Liver (tissue), 9 donors: ENCODE data around the gene NUCKS1. TPM values are rescaled to one million over a fixed set of nuclear protein-coding genes. Genes with fewer than 3 reads are reported as not detected.

Experiments
- DNase-seq: peaks from one replicate; pipeline ENCODE4 v3.0.0-alpha.2; 2017; ENCODE audit warnings: low spot score
- H3K27ac ChIP-seq, 2 donors: one replicate each; pipeline ENCODE4 v1.7.0; 2013; ENCODE audit warnings: inconsistent platforms in 2 of 2, low read length in 2 of 2, control low read depth in 1 of 2, low read depth in 1 of 2, mild to moderate bottlenecking in 1 of 2
- H3K27me3 ChIP-seq, 4 donors: one replicate each; pipeline versions ENCODE4 v1.6.1 to v1.7.0; 2013; ENCODE audit warnings: low read length in 3 of 4, inconsistent platforms in 1 of 4, mild to moderate bottlenecking in 1 of 4, moderate library complexity in 1 of 4; ENCODE audit not compliant: control insufficient read depth in 4 of 4, insufficient read depth in 4 of 4
- H3K36me3 ChIP-seq, 4 donors: one replicate each; pipeline versions ENCODE4 v1.6.1 to v1.7.0; 2013; ENCODE audit warnings: low read length in 3 of 4, mild to moderate bottlenecking in 3 of 4, low read depth in 1 of 4, moderate library complexity in 1 of 4; ENCODE audit not compliant: control insufficient read depth in 4 of 4, insufficient read depth in 3 of 4
- H3K4me1 ChIP-seq, 4 donors: one replicate each; pipeline versions ENCODE4 v1.6.1 to v1.7.0; 2013; ENCODE audit warnings: low read length in 3 of 4, mild to moderate bottlenecking in 3 of 4, moderate library complexity in 1 of 4; ENCODE audit not compliant: control insufficient read depth in 4 of 4, insufficient read depth in 4 of 4
- H3K4me3 ChIP-seq, 3 donors: one replicate each; pipeline versions ENCODE4 v1.6.1 to v1.7.0; 2013; ENCODE audit warnings: low read length in 3 of 3, control low read depth in 1 of 3, low read depth in 1 of 3, mild to moderate bottlenecking in 1 of 3
- H3K9ac ChIP-seq, 2 donors: one replicate each; pipeline ENCODE4 v1.7.0; 2013; ENCODE audit warnings: low read length in 2 of 2, mild to moderate bottlenecking in 2 of 2, moderate library complexity in 2 of 2, control low read depth in 1 of 2, low read depth in 1 of 2
- H3K9me3 ChIP-seq, 4 donors: one replicate each; pipeline versions ENCODE4 v1.6.1 to v1.7.0; 2013; ENCODE audit warnings: low read length in 3 of 4; ENCODE audit not compliant: control insufficient read depth in 4 of 4
- EGR1 ChIP-seq, 2 donors: IDR thresholded peaks; 2 replicates each; pipeline ENCODE4 v1.6.1; 2016 to 2018; ENCODE audit warnings: antibody characterized with exemption in 2 of 2, low read depth in 2 of 2
- FOXA1 ChIP-seq: IDR thresholded peaks from 2 replicates; pipeline ENCODE4 v1.6.1; 2016; ENCODE audit warnings: antibody characterized with exemption
- FOXA2 ChIP-seq: IDR thresholded peaks from 2 replicates; pipeline ENCODE4 v1.6.1; 2016; ENCODE audit warnings: antibody characterized with exemption
- GABPA ChIP-seq, 2 donors: IDR thresholded peaks in 1 of 2; conservative IDR thresholded peaks in 1 of 2; 2 replicates each; pipeline ENCODE4 v1.6.1; 2016; ENCODE audit warnings: antibody characterized with exemption in 2 of 2, mild to moderate bottlenecking in 1 of 2, moderate library complexity in 1 of 2
- HNF4A ChIP-seq, 2 donors: conservative IDR thresholded peaks; 2 replicates each; pipeline ENCODE4 v1.6.1; 2016; ENCODE audit warnings: antibody characterized with exemption in 2 of 2, mild to moderate bottlenecking in 2 of 2
- HNF4G ChIP-seq: IDR thresholded peaks from 2 replicates; pipeline ENCODE4 v1.6.1; 2016; ENCODE audit warnings: antibody characterized with exemption
- JUND ChIP-seq, 2 donors: IDR thresholded peaks; 2 replicates each; pipeline ENCODE4 v1.6.1; 2016; ENCODE audit warnings: antibody characterized with exemption in 2 of 2
- NR2F2 ChIP-seq: IDR thresholded peaks from 2 replicates; pipeline ENCODE4 v1.6.1; 2016; ENCODE audit warnings: antibody characterized with exemption
- RAD21 ChIP-seq, 2 donors: IDR thresholded peaks; 2 replicates each; pipeline ENCODE4 v1.6.1; 2016; ENCODE audit warnings: antibody characterized with exemption in 2 of 2, mild to moderate bottlenecking in 2 of 2
- RXRA ChIP-seq, 2 donors: IDR thresholded peaks; 2 replicates each; pipeline ENCODE4 v1.6.1; 2017 to 2018; ENCODE audit warnings: antibody characterized with exemption in 2 of 2, mild to moderate bottlenecking in 1 of 2
- SP1 ChIP-seq: IDR thresholded peaks from 2 replicates; pipeline ENCODE4 v1.6.1; 2018; ENCODE audit warnings: antibody characterized with exemption, mild to moderate bottlenecking
- TAF1 ChIP-seq: conservative IDR thresholded peaks from 2 replicates; pipeline ENCODE4 v1.6.1; 2016; ENCODE audit warnings: antibody characterized with exemption, mild to moderate bottlenecking
- YY1 ChIP-seq: IDR thresholded peaks from 2 replicates; pipeline ENCODE4 v1.6.1; 2016; ENCODE audit warnings: antibody characterized with exemption, mild to moderate bottlenecking
- WGBS: extraction: QIAGEN DNeasy Blood & Tissue Kit; methylation state at CpG from one replicate; pipeline ENCODE4 v1.1.7; 2013; 5-methylcytosine and 5-hydroxymethylcytosine counted together
- polyA plus RNA-seq, 2 donors: library from polyadenylated mRNA; stranded (reverse) in 1 of 2; unstranded in 1 of 2; fragments of 200-250 nt in 1 of 2; fragments of >200 nt in 1 of 2; fragmentation: Nextera tagmentation in 1 of 2; extraction: Ambion mirVana in 1 of 2; gene quantifications; one replicate each; pipeline versions ENCODE4 v1.2.1 to v1.2.3, GENCODE V29; 2013 to 2015
- total RNA-seq, 2 donors: library from RNA; depleted of rRNA; stranded (reverse); fragments of >200 nt; gene quantifications; one replicate each; pipeline ENCODE4 v1.2.3, GENCODE V29; 2014
- TF ChIP-seq, protein P1 (sequence below): IDR thresholded peaks from 2 replicates; pipeline ENCODE4 v1.6.1; 2016; ENCODE audit warnings: antibody characterized with exemption, mild to moderate bottlenecking
- TF ChIP-seq, protein P2 (sequence below): IDR thresholded peaks from 2 replicates; pipeline ENCODE4 v1.6.1; 2016; ENCODE audit warnings: antibody characterized with exemption
- TF ChIP-seq, protein P3 (sequence below): IDR thresholded peaks from 2 replicates; pipeline ENCODE4 v1.6.1; 2016; ENCODE audit warnings: antibody characterized with exemption
- TF ChIP-seq, protein P4 (sequence below): fragments of 150-350 bp; IDR thresholded peaks from 2 replicates; pipeline ENCODE4 v1.5.1; 2017; ENCODE audit warnings: improper control_type of control experiment, low read depth, low read length; ENCODE audit not compliant: missing input control
- TF ChIP-seq, protein P5 (sequence below): IDR thresholded peaks from 2 replicates; pipeline ENCODE4 v1.6.1; 2016; ENCODE audit warnings: antibody characterized with exemption
- donor health status: healthy.
- donor health status: healthy.
- donor health status: healthy.
- donor health status: healthy.
- donor health status: healthy.

The NUCKS1 gene
- total and polyA plus RNA-seq, 4 donors, result 27.0 to 86.1 (median 42.6) TPM

DNA sequence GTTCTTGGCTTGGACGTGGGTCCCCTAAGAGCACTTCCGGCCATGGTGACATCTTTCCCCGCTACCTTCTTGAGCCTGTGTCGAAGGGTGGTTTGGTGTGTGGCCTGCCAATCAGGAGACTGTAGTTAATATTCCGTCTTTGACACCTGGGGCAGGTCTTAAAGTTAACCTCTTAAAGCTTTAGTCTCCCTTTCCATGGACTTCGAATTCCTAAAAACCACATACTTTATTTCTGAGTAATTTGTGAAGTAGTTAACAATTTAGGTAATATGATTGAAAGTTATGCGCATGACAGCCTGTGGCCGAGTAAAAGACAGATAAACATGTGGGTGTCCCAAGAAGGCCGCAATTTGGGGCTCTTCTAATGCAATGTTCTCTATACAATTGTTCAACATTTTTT is 35.5 kb upstream of the NUCKS1 start:
- no peaks in the 10 kb centered on the region for H3K36me3 ChIP-seq
- no peaks in the 10 kb centered on the region for H3K27me3 ChIP-seq
- H3K9me3 ChIP-seq, result no peaks in the 10 kb centered on the region
- no peak for DNase-seq
- no peak overlapping the region for H3K27ac ChIP-seq
- no peak overlapping the region for H3K9ac ChIP-seq
- peaks cover 0 to 7% (median under 1%) of the 10 kb centered on the region in 4 donors for H3K4me1 ChIP-seq
- WGBS, result 96% methylated on average over 9 of the region's 9 CpGs
- H3K4me3 ChIP-seq, result no peak overlapping the region
- no peak for TF ChIP-seq HNF4A (conservative IDR thresholded peaks at IDR 0.05)
- TF ChIP-seq SP1, result no peak
- TF ChIP-seq, protein P1, sequence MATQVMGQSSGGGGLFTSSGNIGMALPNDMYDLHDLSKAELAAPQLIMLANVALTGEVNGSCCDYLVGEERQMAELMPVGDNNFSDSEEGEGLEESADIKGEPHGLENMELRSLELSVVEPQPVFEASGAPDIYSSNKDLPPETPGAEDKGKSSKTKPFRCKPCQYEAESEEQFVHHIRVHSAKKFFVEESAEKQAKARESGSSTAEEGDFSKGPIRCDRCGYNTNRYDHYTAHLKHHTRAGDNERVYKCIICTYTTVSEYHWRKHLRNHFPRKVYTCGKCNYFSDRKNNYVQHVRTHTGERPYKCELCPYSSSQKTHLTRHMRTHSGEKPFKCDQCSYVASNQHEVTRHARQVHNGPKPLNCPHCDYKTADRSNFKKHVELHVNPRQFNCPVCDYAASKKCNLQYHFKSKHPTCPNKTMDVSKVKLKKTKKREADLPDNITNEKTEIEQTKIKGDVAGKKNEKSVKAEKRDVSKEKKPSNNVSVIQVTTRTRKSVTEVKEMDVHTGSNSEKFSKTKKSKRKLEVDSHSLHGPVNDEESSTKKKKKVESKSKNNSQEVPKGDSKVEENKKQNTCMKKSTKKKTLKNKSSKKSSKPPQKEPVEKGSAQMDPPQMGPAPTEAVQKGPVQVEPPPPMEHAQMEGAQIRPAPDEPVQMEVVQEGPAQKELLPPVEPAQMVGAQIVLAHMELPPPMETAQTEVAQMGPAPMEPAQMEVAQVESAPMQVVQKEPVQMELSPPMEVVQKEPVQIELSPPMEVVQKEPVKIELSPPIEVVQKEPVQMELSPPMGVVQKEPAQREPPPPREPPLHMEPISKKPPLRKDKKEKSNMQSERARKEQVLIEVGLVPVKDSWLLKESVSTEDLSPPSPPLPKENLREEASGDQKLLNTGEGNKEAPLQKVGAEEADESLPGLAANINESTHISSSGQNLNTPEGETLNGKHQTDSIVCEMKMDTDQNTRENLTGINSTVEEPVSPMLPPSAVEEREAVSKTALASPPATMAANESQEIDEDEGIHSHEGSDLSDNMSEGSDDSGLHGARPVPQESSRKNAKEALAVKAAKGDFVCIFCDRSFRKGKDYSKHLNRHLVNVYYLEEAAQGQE, result no peak
- no peak for TF ChIP-seq FOXA1
- no peak for TF ChIP-seq GABPA (IDR thresholded peaks at IDR 0.05 in 1 of 2, conservative IDR thresholded peaks at IDR 0.05 in 1 of 2)
- TF ChIP-seq, protein P2, sequence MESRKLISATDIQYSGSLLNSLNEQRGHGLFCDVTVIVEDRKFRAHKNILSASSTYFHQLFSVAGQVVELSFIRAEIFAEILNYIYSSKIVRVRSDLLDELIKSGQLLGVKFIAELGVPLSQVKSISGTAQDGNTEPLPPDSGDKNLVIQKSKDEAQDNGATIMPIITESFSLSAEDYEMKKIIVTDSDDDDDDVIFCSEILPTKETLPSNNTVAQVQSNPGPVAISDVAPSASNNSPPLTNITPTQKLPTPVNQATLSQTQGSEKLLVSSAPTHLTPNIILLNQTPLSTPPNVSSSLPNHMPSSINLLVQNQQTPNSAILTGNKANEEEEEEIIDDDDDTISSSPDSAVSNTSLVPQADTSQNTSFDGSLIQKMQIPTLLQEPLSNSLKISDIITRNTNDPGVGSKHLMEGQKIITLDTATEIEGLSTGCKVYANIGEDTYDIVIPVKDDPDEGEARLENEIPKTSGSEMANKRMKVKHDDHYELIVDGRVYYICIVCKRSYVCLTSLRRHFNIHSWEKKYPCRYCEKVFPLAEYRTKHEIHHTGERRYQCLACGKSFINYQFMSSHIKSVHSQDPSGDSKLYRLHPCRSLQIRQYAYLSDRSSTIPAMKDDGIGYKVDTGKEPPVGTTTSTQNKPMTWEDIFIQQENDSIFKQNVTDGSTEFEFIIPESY, result no peak
- no peak for TF ChIP-seq NR2F2
- no peak for TF ChIP-seq FOXA2
- TF ChIP-seq TAF1, result no peak
- TF ChIP-seq RAD21 (IDR thresholded peaks at IDR 0.05), result no peak
- TF ChIP-seq YY1, result no peak
- TF ChIP-seq JUND (IDR thresholded peaks at IDR 0.05), result no peak
- TF ChIP-seq, protein P3, sequence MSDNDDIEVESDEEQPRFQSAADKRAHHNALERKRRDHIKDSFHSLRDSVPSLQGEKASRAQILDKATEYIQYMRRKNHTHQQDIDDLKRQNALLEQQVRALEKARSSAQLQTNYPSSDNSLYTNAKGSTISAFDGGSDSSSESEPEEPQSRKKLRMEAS, result no peak
- TF ChIP-seq, protein P4, sequence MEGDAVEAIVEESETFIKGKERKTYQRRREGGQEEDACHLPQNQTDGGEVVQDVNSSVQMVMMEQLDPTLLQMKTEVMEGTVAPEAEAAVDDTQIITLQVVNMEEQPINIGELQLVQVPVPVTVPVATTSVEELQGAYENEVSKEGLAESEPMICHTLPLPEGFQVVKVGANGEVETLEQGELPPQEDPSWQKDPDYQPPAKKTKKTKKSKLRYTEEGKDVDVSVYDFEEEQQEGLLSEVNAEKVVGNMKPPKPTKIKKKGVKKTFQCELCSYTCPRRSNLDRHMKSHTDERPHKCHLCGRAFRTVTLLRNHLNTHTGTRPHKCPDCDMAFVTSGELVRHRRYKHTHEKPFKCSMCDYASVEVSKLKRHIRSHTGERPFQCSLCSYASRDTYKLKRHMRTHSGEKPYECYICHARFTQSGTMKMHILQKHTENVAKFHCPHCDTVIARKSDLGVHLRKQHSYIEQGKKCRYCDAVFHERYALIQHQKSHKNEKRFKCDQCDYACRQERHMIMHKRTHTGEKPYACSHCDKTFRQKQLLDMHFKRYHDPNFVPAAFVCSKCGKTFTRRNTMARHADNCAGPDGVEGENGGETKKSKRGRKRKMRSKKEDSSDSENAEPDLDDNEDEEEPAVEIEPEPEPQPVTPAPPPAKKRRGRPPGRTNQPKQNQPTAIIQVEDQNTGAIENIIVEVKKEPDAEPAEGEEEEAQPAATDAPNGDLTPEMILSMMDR, result no peak
- TF ChIP-seq RXRA (IDR thresholded peaks at IDR 0.05), result no peak
- TF ChIP-seq HNF4G, result no peak
- TF ChIP-seq, protein P5, sequence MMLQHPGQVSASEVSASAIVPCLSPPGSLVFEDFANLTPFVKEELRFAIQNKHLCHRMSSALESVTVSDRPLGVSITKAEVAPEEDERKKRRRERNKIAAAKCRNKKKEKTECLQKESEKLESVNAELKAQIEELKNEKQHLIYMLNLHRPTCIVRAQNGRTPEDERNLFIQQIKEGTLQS, result no peak
- TF ChIP-seq EGR1 (IDR thresholded peaks at IDR 0.05; ENCODE audit: low read depth in 2 of 2), result no peak
